CD4-positive, alpha-beta T cell treated with Interleukin-12 subunit alpha and Interleukin-12 subunit beta, for 1 hour (primary cell): ENCODE results near the gene RETREG1.
"Not testable (repeated sequence)": the region's sequence is repeated elsewhere in the genome, so short reads cannot be mapped to it uniquely, and the experiment has no call there.

Source experiments
- DNase-seq: peaks from one replicate; pipeline ENCODE4 v3.0.0-alpha.2; 2020

The RETREG1 gene

DNA sequence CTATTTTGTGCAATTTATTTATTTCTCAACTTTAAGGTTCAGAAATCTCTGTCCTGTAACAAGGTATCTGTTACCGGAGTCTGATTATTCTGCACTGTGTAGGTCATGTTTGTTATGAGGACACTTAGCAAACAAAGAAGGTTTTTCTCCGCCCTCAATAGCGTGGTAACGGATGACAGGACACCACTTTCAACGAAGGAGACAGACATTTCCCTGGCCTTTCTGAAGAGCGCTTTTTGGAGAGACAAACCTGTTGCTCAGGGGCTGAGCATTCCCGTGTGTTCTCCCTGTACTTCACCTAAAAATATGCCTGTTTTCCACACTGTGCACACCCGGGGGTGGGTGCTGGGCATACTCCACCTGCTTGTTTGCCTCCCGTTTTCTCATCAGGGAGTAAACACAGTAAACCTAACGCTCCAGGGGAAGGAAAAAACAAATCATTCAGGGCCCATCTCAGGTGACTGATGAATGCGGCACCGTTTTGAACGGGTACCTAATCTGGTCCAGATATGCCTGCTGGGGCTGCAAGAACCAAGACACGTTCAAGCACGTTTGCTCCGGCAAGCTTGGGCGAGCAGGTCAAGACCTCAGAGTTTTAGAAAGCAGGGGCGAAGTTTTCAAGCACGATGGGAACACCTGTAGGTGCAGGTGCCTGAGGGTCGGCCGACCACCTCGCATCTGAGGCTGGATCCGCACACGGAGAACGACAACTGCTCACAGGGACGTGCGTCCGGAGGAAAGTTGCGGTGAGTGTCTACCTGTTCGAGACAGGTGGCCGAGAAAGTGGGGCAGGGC, 859 bp downstream of the RETREG1 start:
- peak; percentile 3 for DNase-seq

DNA sequence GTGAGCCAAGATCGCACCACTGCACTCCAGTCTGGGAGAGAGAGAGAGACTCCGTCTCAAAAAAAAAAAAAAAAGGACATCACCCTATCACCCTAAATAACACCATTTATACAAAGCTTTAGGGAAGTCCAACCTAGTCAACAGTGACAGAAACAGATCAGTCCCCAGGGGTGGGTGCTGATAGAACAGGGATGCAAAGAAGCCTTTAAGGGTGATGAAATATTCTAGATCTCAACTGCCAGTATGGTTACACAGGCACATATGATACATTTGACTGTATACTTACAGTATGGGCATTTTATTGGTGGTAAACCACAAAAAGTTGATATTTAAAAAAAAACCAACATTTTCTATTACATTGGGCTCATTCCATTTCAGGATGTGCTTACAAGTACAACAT, 4.8 kb downstream of the RETREG1 start:
- DNase-seq, result no peak

DNA sequence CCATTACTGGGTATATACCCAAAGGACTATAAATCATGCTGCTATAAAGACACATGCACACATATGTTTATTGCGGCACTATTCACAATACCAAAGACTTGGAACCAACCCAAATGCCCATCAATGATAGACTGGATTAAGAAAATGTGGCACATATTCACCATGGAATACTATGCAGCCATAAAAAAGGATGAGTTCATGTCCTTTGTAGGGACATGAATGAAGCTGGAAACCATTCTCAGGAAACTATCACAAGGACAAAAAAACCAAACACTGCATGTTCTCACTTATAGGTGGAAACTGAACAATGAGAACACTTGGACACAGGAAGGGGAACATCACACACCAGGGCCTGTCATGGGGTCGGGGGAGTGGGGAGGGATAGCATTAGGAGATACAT, 5.9 kb downstream of the RETREG1 start:
- not testable (repeated sequence) for DNase-seq

DNA sequence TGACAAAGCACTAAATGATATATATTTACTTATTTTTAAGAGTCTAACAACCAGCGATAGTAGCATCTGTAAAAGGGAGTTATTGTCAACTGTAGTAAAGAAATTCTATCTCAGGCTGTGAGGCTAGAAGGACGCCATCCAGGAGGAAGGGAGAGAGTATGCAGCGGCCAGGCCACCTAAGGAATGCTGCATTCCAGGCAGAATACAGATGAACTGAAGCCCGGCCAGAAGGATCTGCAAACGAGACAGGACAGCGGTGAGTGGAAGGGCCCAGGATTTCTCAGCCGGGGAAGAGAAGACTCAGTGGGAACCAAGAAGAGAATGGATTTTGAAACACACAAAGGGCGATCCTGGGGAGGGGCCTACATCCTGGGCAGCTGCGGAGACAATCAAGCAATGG, 7.4 kb downstream of the RETREG1 start:
- DNase-seq, result no peak

DNA sequence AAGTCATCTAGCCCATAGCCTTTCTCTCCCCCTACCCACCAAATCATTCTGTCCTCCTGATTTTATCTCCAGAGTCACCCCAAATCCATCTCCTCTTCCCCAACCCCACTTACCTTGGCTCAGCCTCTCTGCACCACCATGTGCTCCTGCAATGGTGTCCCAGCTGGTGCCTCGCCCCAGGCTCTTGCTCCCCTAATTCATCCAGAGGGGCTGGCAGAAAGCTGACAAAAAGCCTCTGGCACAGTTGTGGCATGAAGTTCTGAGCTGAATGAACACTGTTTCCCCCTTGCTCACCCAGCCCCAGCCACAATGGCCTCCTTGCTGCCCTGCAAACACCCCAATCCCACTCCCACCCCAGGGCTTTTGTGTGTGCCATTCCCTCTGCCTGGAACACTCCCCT, 10.2 kb downstream of the RETREG1 start:
- DNase-seq, result no peak

DNA sequence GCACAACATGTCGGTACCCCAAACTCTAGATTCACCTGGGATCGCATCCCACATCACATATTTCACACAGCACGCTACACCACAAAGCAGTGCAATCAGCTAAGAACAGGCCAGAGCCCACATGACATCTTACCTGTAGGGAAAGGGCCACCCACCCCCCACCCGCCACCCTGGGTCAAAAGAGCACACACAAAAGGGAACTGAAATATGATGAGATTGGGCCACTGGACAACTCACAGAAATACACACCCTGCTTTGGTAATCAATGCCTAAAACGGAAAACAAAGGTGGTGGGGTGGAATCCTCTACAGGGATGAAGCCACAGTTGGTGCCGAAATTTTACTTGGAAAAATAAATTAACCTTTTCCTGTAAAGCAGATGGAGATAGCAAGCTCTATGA, 13.1 kb downstream of the RETREG1 start:
- DNase-seq, result no peak

DNA sequence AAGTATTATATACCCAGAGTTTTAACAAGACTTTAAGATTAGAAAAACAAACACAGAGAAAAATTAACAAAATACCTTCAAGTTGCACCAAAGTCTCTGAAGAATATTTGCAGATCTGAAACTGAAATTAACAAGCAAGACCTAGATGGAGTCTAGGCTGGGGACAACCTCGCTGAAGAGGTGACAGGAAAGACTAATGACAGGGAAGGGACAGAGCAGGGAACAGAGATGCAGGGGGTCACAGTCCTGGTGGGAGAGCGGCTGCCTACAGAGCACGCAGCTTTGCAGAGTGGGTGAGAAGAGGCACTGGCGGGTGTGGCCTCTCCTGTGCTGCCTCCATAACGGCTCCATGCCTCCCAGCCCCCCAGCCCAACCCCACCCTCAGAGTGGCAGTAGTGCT, 13.5 kb downstream of the RETREG1 start:
- no peak for DNase-seq

DNA sequence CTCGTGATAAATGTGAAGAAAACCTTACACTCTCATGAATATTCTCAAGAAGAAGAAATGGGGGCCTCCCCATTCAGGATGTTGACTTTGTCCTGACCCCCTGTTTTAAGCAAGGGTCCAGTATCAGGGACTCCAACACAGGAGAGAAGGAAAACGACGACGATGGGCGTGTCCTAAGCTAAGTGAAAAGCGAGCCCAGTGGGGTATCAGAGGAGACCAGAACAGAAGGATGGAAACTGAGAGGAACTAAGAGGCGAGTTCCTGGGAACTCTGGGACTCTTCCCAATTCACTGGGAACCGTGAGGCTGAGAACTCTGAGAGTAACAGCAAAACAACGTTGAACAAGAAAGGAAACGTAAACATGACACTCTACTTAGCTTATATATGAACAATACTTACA, 14.6 kb downstream of the RETREG1 start:
- no peak for DNase-seq

DNA sequence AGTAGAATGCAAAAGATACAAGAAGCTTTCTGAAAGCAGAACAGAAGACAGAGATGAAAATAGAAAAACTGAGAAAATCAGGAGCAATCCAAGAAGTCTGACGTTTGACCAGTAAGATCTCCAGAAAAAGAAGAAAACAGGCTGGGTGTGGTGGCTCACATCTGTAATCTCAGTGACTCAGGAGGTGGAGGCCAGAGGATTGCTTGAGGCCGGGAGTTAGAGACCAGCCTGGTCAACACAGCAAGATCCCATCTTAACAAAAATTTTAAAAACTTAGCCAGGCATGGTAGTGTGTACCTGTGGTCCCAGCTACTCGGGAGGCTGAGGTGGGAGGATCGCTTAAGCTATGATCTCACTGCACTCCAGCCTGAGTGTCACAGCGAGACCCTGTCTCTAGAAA, 15.9 kb downstream of the RETREG1 start:
- no peak for DNase-seq

DNA sequence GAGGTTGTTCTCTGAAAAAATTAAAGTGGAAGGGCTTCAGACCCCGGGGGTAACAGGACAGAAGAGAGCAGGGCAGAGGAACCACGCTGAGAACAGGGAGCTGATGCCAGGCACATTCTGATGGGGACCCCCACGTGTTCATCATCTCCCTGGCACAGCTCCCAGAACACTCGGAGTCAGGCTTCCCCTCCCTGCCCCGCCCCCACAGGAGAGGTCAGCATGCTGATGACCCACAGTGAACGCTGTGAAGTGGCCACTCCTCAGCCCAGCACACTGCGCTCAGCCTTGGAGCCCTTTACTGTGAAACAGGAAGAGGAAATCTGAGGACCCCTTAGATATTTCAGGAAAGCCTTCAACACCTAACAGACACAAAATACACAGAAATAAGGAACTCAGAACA, 16.4 kb downstream of the RETREG1 start:
- no peak for DNase-seq

DNA sequence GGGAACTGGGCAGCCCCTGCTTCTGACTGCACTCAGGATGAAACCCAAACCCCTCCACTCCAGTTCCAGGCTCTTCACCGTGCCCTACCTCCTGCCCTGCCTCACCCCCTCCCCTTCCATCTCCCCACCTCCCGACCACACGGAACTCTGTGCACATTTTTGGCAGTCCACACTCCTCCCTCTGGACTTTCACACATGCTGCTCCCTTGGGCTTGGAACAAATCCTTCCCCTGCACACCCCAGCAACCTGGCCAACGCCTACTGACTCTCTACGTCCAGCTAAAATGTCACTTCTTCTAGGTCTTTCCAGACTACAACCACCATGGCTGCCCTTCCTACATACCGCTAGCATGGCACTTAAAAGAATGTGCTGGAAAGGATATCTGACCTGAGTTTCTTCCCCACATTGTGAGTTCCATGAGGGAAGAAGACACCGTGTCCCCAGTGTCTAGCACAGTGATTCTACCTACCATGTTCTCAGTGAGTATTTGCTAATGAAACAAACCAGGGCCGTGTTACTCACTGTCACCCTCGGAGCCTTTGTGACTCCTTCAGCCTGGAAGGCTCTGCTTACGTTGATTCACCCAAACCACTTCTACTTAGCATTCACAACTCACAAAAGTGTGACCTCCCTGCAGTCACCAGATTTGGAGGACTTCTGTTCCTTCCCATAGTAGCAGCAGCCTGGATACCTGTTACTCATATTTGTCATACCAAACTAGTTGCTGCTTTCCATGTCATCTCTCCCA, 18.7 kb downstream of the RETREG1 start:
- no peak for DNase-seq

DNA sequence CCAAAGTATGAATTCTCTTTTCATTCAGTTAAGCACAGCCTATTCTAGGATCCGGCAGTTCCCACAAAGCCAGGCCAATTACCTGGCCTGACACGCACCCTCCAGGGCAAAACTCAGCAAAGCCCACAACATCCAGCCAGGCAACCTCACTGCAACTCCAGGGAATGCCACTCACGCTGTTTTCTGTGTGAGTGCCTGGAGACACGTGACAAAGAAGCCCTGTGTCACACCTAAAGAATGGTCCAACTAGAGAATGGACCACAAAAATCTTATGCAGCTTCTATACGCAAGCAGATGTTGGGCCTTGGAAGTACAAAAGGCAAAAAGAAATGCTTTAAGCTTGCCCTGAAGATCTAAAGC, 20.2 kb downstream of the RETREG1 start:
- no peak for DNase-seq

DNA sequence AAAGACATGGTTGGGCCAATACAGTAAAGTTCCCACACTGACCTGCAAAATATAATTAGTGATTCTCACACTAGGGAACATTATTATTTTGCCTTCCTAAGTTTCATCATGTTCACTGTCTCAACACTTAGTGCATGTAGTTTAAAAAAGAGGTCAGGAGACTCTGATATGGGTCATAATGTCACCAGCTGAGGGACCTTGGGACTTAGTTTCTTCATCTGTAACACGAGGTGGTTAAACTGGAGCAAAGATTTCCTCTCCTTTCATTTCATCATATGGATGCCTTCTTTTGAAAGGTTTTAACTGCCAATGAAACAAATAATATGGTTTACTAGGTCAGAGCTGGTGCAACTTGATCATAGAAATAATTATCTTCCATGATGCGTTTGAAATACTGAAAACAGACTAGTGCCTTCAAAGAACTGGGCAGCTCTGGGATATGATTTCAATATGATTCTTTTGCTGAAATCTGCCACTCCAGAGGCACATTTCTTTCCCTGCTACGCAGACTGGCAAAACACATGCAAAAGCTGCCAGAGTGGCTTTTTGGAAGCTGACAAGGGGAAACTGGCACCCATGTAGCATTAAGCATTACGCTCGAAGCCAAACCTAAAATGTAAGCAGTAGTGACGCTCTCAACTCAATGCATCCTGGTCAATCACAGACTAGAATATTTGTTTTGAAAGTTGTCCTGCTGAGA, 20.8 kb downstream of the RETREG1 start:
- no peak for DNase-seq

DNA sequence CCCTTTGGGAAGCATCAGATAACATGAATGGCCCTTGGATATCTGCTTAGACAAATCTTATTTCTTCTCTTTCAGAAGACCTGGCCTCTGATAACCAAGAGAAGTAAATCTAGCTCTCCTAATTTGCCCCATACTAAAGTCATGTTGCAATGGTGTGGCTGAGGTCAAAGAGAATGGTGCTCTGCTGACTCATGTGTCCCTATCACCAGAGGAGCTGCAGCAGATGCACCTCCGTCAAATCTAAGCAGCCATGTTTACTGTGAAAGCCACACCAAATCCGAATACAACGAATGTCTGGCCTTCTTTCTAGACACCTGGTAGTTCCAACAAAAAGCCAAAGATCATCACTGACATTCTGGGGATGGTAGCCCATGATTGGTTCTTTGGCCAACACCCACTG, 23.2 kb downstream of the RETREG1 start:
- no peak for DNase-seq

DNA sequence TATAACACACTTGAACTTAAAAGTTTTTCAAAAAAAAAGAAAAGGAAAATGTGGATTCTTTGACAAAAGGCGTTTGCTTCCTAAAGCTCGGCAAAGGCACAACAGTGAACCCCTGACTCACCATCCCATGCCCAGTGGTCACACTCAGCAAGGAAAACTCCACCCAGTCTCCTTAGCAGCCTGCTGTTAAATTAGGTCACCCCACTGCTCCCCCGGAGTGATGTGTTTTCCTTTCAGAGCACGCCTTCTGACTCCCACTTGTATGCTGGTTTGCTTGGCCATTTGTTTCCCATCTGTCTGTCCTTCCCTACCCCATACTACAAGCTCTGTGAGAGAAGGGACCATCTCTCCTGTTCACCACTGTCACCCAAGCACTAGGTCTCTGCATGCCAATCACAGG, 23.8 kb downstream of the RETREG1 start:
- no peak for DNase-seq

DNA sequence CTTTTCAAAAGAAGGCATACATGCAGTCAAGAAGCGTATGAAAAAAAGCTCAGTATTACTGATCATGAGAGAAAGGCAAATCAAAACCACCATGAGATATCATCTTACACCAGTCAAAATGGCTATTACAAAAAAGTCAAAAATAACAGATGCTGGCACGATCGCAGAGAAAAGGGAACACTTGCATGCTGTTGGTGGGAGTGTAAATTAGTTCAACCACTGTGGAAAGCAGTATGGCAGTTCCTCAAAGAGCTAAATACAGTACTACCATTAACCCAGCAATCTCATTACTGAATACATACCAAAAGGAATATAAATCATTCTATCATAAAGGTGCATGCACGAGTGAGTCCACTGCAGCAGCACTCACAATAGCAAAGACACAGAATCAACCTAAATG, 24.5 kb downstream of the RETREG1 start:
- no peak for DNase-seq

DNA sequence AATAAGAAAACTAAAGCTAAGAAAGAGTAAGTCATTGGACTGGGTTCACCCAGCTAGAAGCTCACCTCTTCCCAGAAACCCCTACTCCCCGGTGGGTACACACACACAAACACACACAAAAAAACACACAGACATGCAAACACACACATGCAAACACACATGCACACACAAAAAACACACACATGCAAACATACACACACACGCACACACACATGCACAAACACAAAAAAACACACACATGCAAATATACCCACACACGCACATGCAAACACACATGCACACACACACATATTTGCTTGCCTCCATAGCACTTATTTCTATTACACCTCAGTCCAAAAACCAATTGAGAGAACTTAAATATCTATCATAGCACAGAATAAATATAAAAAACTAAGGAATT, 26.1 kb downstream of the RETREG1 start:
- no peak for DNase-seq

DNA sequence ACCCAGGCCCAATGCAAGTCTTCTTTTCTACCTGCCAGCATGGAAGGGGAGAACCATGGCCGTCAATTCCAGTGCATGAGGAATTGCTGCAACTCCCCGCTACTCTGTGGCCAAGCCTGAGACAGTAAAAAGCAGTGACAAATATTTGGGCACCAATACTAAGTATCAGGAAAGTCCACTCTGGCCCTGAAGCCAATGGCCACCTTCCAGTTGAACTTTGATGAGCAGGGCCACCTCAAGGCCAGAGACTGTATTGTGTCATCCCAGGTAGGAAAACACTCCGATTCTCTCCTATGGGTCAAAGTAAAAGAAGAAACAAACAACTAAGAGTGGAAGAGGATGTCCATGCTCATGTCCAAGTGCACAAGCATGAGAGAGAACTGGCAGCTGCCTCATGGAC, 27.1 kb downstream of the RETREG1 start:
- no peak for DNase-seq

DNA sequence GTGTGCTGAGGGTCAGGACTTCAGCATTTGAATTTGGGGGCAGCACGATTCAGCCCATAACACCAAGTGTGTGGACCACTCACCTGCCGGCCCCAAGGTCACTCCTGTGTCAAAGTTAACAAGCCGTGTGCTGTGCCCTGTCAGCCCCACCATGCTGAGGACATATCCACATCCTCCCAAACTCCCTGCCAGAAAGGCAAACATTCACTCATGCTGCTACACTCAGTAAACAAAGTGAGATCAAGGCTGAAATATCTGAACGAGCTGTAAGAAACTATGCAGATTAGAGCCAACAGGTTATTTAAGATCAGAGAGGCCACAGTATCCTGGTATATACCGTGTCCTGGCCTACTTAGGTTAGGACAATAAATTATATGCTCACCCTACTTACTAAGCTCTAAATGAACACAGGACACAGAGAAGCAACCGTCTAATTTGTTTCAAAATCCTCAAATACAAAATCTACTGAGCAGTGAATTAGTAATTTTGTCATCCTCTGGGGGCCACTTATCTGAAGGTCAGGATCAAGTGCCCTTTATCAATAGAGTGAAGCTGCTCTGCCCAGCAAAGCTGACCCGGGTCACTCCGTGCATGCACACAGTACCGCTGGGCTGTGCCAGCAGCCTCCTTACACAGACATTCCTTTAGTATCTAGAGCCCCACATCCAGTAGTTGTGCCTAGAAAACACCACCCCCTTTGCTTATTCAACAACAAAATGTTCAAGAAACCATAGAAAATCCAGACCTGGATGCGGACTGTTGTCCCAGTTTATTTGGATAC, 28.2 kb downstream of the RETREG1 start:
- DNase-seq, result no peak

DNA sequence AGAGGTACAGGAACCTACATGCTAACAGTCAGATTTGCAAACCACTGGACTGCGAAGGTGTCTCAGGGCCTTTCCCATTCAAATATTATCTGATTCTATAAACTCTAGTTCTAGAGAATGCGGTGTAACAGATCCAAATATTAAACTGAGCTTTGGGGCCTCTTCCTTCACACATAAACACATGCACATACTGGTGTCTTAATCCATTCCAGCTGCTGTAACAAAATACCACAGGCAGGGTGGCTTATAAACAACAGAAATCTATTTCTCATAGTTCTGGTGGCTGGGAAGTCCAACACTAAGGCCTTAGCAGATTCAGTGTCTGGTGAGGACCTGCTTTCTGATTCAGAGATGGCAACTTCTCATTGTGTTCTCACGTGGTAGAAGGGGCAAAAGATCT, 30.2 kb downstream of the RETREG1 start:
- DNase-seq, result no peak

DNA sequence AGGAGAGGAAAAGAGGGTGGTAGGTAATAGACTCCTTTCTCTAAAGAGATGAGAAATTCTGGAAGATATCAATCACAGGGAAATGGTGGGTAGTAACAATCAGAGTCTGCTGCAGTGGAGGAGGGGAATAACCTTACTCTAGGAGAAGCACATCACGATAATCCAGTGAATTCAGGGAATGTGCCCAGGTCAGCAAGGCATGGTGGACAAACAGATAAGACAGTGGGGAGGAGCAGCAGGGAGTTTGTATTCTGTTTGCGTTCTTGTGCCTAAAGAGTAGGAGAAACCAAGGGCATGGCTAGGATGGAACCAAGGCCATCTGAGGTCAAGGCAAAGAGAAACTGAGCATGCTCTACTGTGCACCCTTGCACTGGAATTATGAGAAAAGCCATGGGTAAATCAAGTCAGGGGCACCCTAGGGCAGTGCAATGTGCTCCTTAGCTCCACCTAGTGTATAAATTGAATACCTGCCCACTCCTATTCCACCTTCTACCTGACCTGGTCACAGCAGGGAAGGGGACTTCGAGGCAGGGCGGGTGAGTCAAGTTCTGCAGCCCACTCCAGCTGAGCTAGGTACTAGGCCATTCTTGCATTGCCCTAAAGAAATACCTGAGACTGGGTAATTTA, 31.6 kb downstream of the RETREG1 start:
- peak; percentile 4 for DNase-seq

DNA sequence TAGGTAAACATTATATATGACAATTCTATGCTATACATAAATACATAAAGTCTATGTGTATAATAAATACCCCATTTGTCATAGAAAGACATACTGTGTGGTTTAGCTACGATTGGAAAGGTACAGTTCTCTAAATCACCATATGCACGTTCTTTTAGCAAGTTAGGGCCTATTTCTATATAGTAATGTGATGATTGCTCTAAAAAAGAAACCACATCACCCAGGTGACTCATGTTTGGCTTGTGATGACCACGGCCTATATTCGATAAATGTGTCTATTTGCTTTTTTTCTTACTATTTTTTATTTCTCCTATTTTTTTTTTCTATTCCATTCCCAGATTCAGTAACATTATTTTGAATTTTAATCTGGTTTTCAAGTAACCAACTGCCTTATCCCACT, 34.7 kb downstream of the RETREG1 start:
- no peak for DNase-seq

DNA sequence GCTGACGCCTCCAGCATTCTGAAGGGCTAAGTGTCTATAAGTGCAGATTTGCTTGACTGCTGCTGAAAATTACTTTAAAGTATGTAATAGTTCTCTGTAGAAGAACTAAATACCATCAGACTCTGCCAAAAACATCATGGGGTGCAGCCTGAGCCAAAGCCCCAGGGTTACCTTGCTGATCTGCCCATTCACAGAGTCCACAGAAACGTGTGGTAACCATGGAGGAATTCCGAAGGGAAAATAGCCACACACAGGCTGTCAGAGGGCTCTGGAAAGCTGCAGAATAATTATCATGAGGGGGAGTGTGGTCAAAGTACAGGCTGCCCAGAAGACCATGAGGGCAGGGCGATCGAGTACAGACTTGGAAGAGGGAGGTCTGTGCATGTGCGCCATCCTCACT, 36.4 kb downstream of the RETREG1 start:
- DNase-seq, result no peak
